D721Med (cell line): Measurements from ENCODE around the gene ARSG.
"Not testable (repeated sequence)": the region's sequence is repeated elsewhere in the genome, so short reads cannot be mapped to it uniquely, and the experiment has no call there.

ENCODE experiments used
- DNase-seq: peaks from one replicate; pipeline ENCODE4 v3.0.0; 2011; ENCODE audit warnings: low spot score; ENCODE audit not compliant: insufficient read length
- FAIRE-seq: peaks from 2 replicates; lab custom pipeline; 2011; peaks lifted over from hg19 to GRCh38; lab: Jason Lieb, UNC
- TF ChIP-seq, protein P1 (sequence below): IDR thresholded peaks from 2 replicates; pipeline ENCODE4 v1.5.1; 2012; ENCODE audit warnings: mild to moderate bottlenecking, control low read depth; ENCODE audit not compliant: insufficient read depth; ENCODE audit errors: missing control alignments

The ARSG gene

DNA sequence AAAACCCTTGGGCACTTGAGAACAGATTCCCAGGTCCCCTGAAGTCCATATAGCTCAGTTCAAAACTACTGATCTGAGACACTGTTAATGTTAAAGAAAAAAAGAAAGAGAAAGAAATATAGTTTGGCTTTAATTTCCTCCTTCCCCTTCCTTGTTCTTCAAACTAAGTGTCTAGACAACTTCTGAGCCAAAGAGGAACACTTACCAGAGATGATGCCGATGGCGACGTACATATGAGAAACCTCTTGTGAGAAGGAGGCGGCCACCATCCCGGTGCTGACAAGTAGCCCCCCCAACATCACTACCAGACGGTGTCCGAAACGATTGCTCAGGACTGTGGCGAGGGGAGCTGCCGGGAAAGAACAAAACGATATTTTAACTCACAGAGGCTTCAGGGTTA lies 17.6 kb upstream of the ARSG start:
- TF ChIP-seq, protein P1, sequence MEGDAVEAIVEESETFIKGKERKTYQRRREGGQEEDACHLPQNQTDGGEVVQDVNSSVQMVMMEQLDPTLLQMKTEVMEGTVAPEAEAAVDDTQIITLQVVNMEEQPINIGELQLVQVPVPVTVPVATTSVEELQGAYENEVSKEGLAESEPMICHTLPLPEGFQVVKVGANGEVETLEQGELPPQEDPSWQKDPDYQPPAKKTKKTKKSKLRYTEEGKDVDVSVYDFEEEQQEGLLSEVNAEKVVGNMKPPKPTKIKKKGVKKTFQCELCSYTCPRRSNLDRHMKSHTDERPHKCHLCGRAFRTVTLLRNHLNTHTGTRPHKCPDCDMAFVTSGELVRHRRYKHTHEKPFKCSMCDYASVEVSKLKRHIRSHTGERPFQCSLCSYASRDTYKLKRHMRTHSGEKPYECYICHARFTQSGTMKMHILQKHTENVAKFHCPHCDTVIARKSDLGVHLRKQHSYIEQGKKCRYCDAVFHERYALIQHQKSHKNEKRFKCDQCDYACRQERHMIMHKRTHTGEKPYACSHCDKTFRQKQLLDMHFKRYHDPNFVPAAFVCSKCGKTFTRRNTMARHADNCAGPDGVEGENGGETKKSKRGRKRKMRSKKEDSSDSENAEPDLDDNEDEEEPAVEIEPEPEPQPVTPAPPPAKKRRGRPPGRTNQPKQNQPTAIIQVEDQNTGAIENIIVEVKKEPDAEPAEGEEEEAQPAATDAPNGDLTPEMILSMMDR: no peak
- FAIRE-seq: no peak
- DNase-seq: no peak

DNA sequence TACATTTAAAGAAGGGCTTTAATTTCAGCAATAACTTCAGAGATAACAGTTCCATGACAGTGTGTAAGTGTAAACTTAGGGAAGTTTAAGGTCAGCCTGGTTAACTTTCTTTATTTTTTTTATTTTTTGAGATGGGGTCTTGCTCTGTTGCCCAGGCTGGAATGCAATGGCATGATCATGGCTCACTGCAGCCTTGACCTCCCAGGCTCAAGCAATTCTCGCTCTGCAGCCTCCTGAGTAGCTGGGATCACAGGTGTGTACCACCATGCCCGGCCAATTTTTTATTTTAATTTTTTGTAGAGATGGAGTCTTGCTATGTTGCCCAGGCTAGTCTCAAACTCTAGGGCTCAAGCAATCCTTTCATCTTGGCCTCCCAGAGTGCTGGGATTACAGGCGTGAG lies 15.0 kb upstream of the ARSG start:
- not testable (repeated sequence) for DNase-seq, FAIRE-seq

DNA sequence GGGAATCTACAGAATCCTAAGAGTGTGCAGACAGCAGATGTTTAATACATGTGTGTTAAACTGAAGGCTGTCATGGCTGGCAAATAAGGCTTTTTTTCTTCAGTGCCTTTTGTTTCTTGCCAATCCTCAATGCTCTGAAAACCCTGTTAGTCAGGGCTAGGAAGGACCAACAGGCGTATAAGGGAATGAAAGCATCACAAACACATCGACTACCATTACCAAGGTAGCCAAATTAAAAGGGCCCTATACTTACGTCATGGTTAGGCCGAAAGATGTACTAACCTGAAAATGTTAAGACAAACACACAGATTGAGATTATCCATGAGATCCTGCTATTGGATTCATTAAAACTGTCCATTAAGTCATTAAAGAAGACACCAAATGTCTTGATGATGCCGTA lies 13.5 kb upstream of the ARSG start:
- TF ChIP-seq, protein P1: no peak
- DNase-seq (no peak), FAIRE-seq (no peak)

DNA sequence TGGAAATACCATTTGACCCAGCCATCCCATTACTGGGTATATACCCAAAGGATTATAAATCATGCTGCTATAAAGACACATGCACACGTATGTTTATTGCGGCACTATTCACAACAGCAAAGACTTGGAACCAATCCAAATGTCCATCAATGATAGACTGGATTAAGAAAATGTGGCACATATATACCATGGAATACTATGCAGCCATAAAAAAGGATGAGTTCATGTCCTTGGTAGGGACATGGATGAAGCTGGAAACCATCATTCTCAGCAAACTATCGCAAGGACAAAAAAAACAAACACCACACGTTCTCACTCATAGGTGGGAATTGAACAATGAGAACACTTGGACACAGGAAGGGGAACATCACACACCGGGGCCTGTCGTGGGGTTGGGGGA lies 9.3 kb upstream of the ARSG start:
- DNase-seq, FAIRE-seq: not testable (repeated sequence)

DNA sequence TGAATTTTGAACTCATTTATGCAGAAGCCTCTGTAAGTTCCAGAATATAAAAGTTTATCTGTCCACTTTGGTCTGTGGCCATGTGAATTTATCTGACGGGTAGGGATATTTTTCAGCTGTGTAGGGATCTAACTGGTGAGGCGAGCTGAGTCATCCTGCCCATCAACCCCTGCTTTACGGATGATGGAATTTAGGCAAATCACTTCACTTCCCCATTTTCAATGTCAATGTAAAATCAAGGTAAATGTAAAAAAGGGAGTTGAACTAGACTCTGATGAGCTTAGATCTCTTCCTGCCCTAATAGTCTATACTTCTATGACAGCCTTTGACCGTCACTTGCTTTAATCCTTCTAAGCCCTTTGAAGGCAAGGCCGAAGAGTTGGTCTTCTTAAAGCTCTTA lies 2.9 kb upstream of the ARSG start:
- FAIRE-seq: no peak
- DNase-seq: no peak
- TF ChIP-seq, protein P1: no peak

DNA sequence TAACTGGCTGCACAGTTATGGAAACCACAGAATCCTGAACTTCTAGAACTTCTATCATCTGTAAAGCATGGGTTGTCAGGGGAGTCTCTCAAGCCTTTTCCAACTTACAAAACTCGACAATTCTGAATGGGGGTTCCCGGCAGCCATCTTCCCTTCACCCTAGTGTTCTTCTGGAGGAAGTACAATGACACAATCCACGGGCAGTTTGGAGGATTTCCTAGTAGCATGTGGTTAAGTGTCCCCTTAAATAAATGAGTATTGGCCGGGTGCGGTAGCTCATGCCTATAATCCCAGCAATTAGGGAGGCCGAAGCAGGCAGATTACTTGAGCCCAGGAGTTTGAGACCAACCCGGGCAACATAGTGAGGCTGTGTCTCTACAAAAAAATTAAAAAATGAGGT lies 2.5 kb upstream of the ARSG start:
- TF ChIP-seq, protein P1: no peak
- no peak for FAIRE-seq
- DNase-seq: no peak

DNA sequence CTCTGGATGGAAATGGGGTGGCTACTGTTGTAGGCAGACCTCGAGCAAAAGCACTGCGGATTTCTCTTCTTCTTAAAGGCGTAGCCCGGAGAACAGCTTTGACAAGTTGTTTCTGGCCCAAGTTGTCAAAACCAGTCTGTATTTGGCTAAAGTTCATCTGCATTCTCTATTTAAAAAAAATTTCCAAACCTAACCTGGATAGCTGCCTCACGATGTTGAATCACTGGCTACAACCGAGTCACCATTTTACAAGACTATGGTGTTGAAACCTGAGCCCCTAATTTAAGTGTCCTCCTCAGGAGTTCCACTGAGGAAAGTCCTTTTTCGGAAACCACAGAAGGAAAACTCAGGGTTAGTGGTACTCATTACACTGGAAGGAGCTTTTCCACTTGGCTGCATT lies 1.8 kb upstream of the ARSG start:
- TF ChIP-seq, protein P1: no peak
- DNase-seq (no peak), FAIRE-seq (no peak)

DNA sequence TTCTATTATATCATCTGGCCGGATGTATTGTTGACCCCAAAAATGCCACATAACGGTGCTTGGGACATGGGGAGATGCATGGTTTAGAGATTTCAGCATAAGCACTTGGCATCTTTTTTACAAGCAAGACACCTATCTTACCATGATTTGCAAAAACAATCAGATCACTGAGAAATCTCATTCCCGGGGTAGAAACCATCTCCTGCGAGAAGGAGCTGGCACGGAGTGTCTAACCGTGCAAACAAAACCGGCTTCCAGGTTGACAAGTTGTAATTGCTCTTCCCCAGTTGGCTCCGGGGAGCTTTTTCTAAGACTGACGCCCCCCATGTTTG lies 1.4 kb upstream of the ARSG start:
- FAIRE-seq: no peak

More for the DNA sequence above, 1.4 kb upstream of the ARSG start:
- TF ChIP-seq, protein P1: no peak
- DNase-seq: no peak
